MM.1S (cell line): ENCODE results near the gene ARHGAP28.

ENCODE experiments used
- DNase-seq: peaks from one replicate; pipeline ENCODE4 v3.0.0-alpha.2; 2015
- H2AFZ ChIP-seq: fragments of 300-600 bp; sonication (generic); 2 replicates; pipeline ENCODE4 v1.6.0; 2016; ENCODE audit warnings: antibody characterized with exemption, low read length
- H3F3A ChIP-seq: fragments of 300-600 bp; sonication (generic); 2 replicates; pipeline ENCODE4 v1.6.1; 2016; ENCODE audit warnings: mild to moderate bottlenecking, antibody characterized with exemption, low read length, moderate library complexity, mixed read lengths; ENCODE audit not compliant: insufficient read depth
- H3K27ac ChIP-seq: fragments of 300-600 bp; sonication (generic); 2 replicates; pipeline ENCODE4 v1.5.1; 2016; ENCODE audit warnings: mild to moderate bottlenecking, low read length
- H3K27me3 ChIP-seq: fragments of 300-600 bp; sonication (generic); replicated peaks from 2 replicates; pipeline ENCODE4 v1.6.0; 2016; ENCODE audit warnings: low read length; ENCODE audit not compliant: insufficient read depth
- H3K36me3 ChIP-seq: fragments of 300-600 bp; sonication (generic); replicated peaks from 2 replicates; pipeline ENCODE4 v1.6.1; 2016; ENCODE audit warnings: mild to moderate bottlenecking, low read length, mixed read lengths; ENCODE audit not compliant: insufficient read depth
- H3K4me1 ChIP-seq: fragments of 300-600 bp; sonication (generic); 2 replicates; pipeline ENCODE4 v1.6.1; 2016; ENCODE audit warnings: low read length, mixed read lengths
- H3K4me2 ChIP-seq: fragments of 300-600 bp; sonication (generic); 2 replicates; pipeline ENCODE4 v1.6.0; 2016; ENCODE audit warnings: low read depth, low read length
- H3K4me3 ChIP-seq: fragments of 300-600 bp; sonication (generic); 2 replicates; pipeline ENCODE4 v1.5.1; 2016; ENCODE audit warnings: low read length, mixed read lengths
- H3K79me2 ChIP-seq: fragments of 300-600 bp; sonication (generic); 2 replicates; pipeline ENCODE4 v1.6.1; 2016; ENCODE audit warnings: mixed run types, low read length, mixed read lengths
- H3K9ac ChIP-seq: fragments of 300-600 bp; sonication (generic); 2 replicates; pipeline ENCODE4 v1.6.1; 2016; ENCODE audit warnings: low read length, mixed read lengths
- H3K9me2 ChIP-seq: fragments of 300-600 bp; sonication (generic); replicated peaks from 2 replicates; pipeline ENCODE4 v1.6.1; 2016; ENCODE audit warnings: mild to moderate bottlenecking, low read length, mixed read lengths; ENCODE audit not compliant: insufficient read depth
- H3K9me3 ChIP-seq: fragments of 300-600 bp; sonication (generic); replicated peaks from 2 replicates; pipeline ENCODE4 v1.6.1; 2016; ENCODE audit warnings: mild to moderate bottlenecking, low read length, mixed read lengths; ENCODE audit not compliant: insufficient read depth
- H4K20me1 ChIP-seq: fragments of 300-600 bp; sonication (generic); 2 replicates; pipeline ENCODE4 v1.6.1; 2016; ENCODE audit warnings: mild to moderate bottlenecking, low read length, moderate library complexity, mixed read lengths; ENCODE audit not compliant: insufficient read depth
- EZH2 ChIP-seq: fragments of 300-600 bp; sonication (generic); optimal IDR thresholded peaks from 2 replicates; pipeline ENCODE3; 2017; ENCODE audit warnings: low read depth, mild to moderate bottlenecking, antibody characterized with exemption, low read length, mixed read lengths
- EZH2phosphoT487 ChIP-seq: fragments of 300-600 bp; sonication (generic); IDR thresholded peaks from 2 replicates; pipeline ENCODE4 v1.6.1; 2018; ENCODE audit warnings: antibody characterized with exemption, low read length
- TF ChIP-seq, protein P1 (sequence below): fragments of 300-600 bp; sonication (generic); IDR thresholded peaks from 2 replicates; pipeline ENCODE4 v1.5.1; 2016; ENCODE audit warnings: antibody characterized with exemption, low read length, mixed read lengths

The ARHGAP28 gene

DNA sequence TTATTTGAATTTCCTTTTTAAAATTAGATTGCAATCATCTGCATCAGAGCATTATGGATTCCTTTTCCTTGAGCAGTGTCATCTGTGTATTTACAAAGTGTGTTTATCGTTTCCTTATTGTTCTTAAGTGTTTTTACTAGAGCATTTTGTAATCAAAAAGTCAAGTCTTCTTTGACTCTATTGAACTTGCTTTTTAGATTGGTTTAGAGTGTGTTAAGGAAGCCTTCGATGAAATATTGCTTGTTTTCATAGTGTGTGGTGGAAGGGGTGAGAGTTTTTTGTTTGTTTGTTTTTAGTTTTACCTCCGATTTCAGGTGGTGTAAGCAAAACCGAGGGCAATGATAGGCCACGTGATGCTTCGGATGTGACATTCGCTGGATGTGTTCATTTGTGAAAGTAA is 45.7 kb downstream of the ARHGAP28 start:
- no peaks in the 10 kb centered on the region for H3K9me3 ChIP-seq
- DNase-seq = no peak
- H3K4me3 ChIP-seq = no peak overlapping the region
- no peaks in the 10 kb centered on the region for H3K27me3 ChIP-seq
- no peaks in the 10 kb centered on the region for H3K4me1 ChIP-seq
- no peak overlapping the region for H3K27ac ChIP-seq
- TF ChIP-seq EZH2phosphoT487 (no peak), EZH2 (no peak)
- no peaks in the 10 kb centered on the region for H3K9me2 ChIP-seq
- H2AFZ ChIP-seq = no peak overlapping the region
- H3K4me2 ChIP-seq = no peak overlapping the region
- no peaks in the 10 kb centered on the region for H3K79me2 ChIP-seq
- H3K36me3 ChIP-seq = no peaks in the 10 kb centered on the region
- no peaks in the 10 kb centered on the region for H3F3A ChIP-seq
- no peak overlapping the region for H3K9ac ChIP-seq
- H4K20me1 ChIP-seq = no peaks in the 10 kb centered on the region

DNA sequence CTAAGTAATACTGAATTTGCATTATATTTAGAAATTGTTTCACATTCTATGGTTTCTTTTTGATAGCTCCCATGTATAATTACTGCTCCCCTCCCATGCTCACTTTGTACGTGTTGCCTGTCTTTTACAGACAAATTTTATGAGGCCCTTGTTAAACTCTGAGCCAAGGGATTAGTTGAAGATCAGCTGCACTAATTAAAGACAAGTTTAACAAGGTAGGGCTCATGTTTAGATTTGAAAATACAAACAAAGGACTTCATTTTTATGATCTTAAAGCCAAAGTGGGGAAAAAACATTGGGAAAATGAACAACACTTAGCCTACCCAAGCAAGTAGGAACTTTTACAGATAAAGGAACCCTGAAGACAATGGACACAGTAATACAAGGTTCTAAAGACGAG is 46.2 kb downstream of the ARHGAP28 start:
- DNase-seq = no peak
- H3K4me1 ChIP-seq = no peaks in the 10 kb centered on the region
- H3K27me3 ChIP-seq = no peaks in the 10 kb centered on the region
- H3K27ac ChIP-seq = no peak overlapping the region
- H3K9me2 ChIP-seq = no peaks in the 10 kb centered on the region
- H3F3A ChIP-seq = no peaks in the 10 kb centered on the region
- no peak overlapping the region for H3K9ac ChIP-seq
- no peaks in the 10 kb centered on the region for H3K36me3 ChIP-seq
- H3K4me2 ChIP-seq = no peak overlapping the region
- H2AFZ ChIP-seq = no peak overlapping the region
- TF ChIP-seq EZH2 (no peak), EZH2phosphoT487 (no peak)
- TF ChIP-seq, protein P1, sequence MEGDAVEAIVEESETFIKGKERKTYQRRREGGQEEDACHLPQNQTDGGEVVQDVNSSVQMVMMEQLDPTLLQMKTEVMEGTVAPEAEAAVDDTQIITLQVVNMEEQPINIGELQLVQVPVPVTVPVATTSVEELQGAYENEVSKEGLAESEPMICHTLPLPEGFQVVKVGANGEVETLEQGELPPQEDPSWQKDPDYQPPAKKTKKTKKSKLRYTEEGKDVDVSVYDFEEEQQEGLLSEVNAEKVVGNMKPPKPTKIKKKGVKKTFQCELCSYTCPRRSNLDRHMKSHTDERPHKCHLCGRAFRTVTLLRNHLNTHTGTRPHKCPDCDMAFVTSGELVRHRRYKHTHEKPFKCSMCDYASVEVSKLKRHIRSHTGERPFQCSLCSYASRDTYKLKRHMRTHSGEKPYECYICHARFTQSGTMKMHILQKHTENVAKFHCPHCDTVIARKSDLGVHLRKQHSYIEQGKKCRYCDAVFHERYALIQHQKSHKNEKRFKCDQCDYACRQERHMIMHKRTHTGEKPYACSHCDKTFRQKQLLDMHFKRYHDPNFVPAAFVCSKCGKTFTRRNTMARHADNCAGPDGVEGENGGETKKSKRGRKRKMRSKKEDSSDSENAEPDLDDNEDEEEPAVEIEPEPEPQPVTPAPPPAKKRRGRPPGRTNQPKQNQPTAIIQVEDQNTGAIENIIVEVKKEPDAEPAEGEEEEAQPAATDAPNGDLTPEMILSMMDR = no peak
- no peaks in the 10 kb centered on the region for H3K79me2 ChIP-seq
- H3K9me3 ChIP-seq = no peaks in the 10 kb centered on the region
- H3K4me3 ChIP-seq = no peak overlapping the region
- no peaks in the 10 kb centered on the region for H4K20me1 ChIP-seq

DNA sequence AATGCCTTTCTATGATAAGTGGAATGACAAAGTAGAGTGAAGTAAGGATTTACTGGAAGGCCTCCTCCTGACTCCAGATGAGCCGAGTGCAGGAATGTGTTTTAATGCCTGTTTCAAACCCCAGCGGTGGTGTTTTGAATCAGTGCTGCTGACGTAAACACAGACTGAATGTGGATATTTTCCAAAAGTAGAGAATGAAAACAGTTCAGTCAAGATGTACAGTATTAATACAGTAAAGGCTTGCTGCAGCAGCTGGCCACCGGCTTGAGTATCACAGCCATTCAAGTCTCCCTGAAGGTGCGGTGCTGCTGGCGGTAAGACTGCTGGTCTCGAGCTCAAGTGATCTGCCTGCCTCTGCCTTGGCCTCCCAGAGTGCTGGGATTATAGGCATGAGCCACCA is 46.7 kb downstream of the ARHGAP28 start:
- H3K36me3 ChIP-seq = no peaks in the 10 kb centered on the region
- H3F3A ChIP-seq = no peaks in the 10 kb centered on the region
- no peaks in the 10 kb centered on the region for H3K27me3 ChIP-seq
- H2AFZ ChIP-seq = no peak overlapping the region
- TF ChIP-seq, protein P1 = no peak
- TF ChIP-seq EZH2 (no peak), EZH2phosphoT487 (no peak)
- no peaks in the 10 kb centered on the region for H3K4me1 ChIP-seq
- H3K27ac ChIP-seq = no peak overlapping the region
- no peaks in the 10 kb centered on the region for H4K20me1 ChIP-seq
- no peaks in the 10 kb centered on the region for H3K79me2 ChIP-seq
- no peaks in the 10 kb centered on the region for H3K9me2 ChIP-seq
- H3K9ac ChIP-seq = no peak overlapping the region
- H3K9me3 ChIP-seq = no peaks in the 10 kb centered on the region
- DNase-seq = no peak
- no peak overlapping the region for H3K4me3 ChIP-seq
- H3K4me2 ChIP-seq = no peak overlapping the region

DNA sequence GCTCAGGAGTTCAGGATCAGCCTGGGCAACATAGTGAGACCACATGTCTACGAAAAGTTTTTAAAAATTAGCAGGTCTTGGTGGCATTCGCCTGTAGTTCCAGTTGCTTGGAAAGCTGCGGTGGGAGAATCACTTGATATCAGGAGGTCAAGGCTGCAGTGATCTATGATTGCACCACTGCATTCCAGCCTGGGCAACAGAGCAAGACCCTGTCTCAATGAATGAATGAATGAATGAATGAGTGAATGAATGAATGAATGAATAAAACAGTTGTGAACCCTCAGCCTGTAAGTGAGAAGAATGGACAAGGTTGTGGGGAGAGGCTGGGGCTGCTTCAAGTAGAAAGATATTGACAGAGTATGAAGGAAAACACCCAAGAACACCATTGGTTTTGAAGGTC is 48.0 kb downstream of the ARHGAP28 start:
- Histone ChIP-seq H4K20me1 (no peaks in the 10 kb centered on the region), H3K9me2 (no peaks in the 10 kb centered on the region), H3K4me1 (no peaks in the 10 kb centered on the region), H3F3A (no peaks in the 10 kb centered on the region), H2AFZ (no peak overlapping the region), H3K4me2 (no peak overlapping the region), H3K4me3 (no peak overlapping the region), H3K9me3 (no peaks in the 10 kb centered on the region), H3K36me3 (no peaks in the 10 kb centered on the region), H3K27me3 (no peaks in the 10 kb centered on the region), H3K27ac (no peak overlapping the region), H3K79me2 (no peaks in the 10 kb centered on the region), H3K9ac (no peak overlapping the region)
- DNase-seq = no peak
- TF ChIP-seq EZH2 = no peak
- TF ChIP-seq, protein P1 = no peak
- TF ChIP-seq EZH2phosphoT487 = no peak
